ENCODE data around the gene ZNF512B. TPM values are rescaled to one million over a fixed set of nuclear protein-coding genes. Genes with fewer than 3 reads are reported as not detected.

ZNF512B gene
- total and polyA plus RNA-seq, 2 experiments from 2014 or later = 1.5 to 16.4 TPM

DNA sequence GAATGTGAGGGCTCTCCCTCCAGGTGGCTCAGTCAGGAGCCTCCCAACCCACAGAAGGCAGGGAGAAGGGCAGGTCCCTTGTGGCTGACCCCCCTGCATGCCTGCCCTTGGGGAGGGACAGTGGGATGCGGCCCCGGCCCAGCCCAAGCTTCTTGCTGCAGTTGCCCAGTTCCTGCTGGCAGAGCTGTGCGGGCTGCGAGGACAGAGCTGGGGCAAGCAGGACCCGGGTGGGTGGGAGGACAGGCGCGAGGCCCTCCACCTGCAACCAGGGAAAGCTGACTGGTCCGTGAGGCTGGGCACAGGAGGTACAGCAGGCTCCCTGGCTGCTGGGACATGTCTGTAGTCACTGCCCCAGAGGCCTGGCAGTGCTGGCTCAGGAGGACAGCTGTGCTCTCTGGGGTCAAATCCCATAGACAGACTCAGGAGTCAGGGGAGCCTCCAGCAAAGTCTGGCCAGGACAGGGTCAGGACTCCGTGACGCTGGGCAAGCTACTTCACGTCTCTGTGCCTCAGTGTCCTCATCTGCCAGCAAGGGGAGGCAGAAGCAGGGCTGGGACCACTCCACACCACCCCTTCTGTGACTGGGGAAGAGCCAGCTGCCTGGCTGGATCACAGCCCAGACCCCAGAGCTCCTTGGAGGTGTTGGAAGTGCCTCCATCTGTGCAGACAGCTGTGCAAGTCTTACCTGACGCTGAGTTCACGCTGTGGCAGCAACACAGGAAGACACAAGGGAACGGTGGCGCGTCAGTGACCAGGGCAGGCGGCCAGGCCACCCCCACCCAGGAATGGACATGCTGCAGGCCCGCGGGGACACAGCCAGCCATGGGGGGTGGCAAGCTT lies 26.5 kb downstream of the ZNF512B start:
- H2AFZ ChIP-seq = no peak overlapping the region
- no peaks in the 10 kb centered on the region for H3K9me2 ChIP-seq (ENCODE audit: insufficient read depth)
- WGBS, 2 experiments (ENCODE audit: low coverage in 1 of 2, low lambda C conversion rate in 2 of 2, missing lambda C conversion rate in 2 of 2) = 91 to 92% methylated on average over 18 to 19 of the region's 19 CpGs
- H3K79me2 ChIP-seq (ENCODE audit: insufficient read depth) = peaks cover 47% of the 10 kb centered on the region
- H3K36me3 ChIP-seq (ENCODE audit: low read depth) = peaks cover 6% of the 10 kb centered on the region; the same call in 1 of the 2 replicates
- TF ChIP-seq EZH2phosphoT487 (IDR thresholded peaks at IDR 0.05; ENCODE audit: insufficient read depth, low read depth) (no peak), EZH2 (IDR thresholded peaks at IDR 0.05; ENCODE audit: insufficient read depth, poor library complexity, severe bottlenecking) (no peak)
- no peak overlapping the region for H3K4me3 ChIP-seq
- H3F3A ChIP-seq (ENCODE audit: insufficient read depth) = peaks cover 4% of the 10 kb centered on the region; the same call in 1 of the 2 replicates
- H3K27me3 ChIP-seq (replicated peaks; ENCODE audit: insufficient read depth) = no peaks in the 10 kb centered on the region
- H4K20me1 ChIP-seq (ENCODE audit: insufficient read depth) = no peaks in the 10 kb centered on the region
- H3K4me1 ChIP-seq (ENCODE audit: insufficient read depth) = no peaks in the 10 kb centered on the region
- no peaks in the 10 kb centered on the region for H3K9me3 ChIP-seq (ENCODE audit: low read depth)
- no peak for DNase-seq
- in situ Hi-C loops (cut with MboI) = no loop called here
- no peak overlapping the region for H3K27ac ChIP-seq
- no peak overlapping the region for H3K9ac ChIP-seq
- H3K4me2 ChIP-seq (ENCODE audit: unreplicated experiment) = no peak overlapping the region

- in situ Hi-C loops (cut with MboI) = no loop called here
- Histone ChIP-seq H3F3A (ENCODE audit: insufficient read depth) (peaks cover 12% of the 10 kb centered on the region; the same call in 1 of the 2 replicates), H2AFZ (no peak overlapping the region), H3K4me2 (ENCODE audit: unreplicated experiment) (no peak overlapping the region), H3K4me1 (ENCODE audit: insufficient read depth) (no peaks in the 10 kb centered on the region), H3K79me2 (ENCODE audit: insufficient read depth) (peaks cover 47% of the 10 kb centered on the region), H3K27ac (no peak overlapping the region), H3K9me2 (ENCODE audit: insufficient read depth) (no peaks in the 10 kb centered on the region), H4K20me1 (ENCODE audit: insufficient read depth) (no peaks in the 10 kb centered on the region), H3K36me3 (ENCODE audit: low read depth) (peaks cover 6% of the 10 kb centered on the region; the same call in 1 of the 2 replicates), H3K4me3 (no peak overlapping the region), H3K9me3 (ENCODE audit: low read depth) (no peaks in the 10 kb centered on the region), H3K9ac (no peak overlapping the region), H3K27me3 (replicated peaks; ENCODE audit: insufficient read depth) (no peaks in the 10 kb centered on the region)
- 84 to 94% methylated on average over 20 to 30 of the region's 30 CpGs for WGBS, 2 experiments (ENCODE audit: low coverage in 1 of 2, low lambda C conversion rate in 2 of 2, missing lambda C conversion rate in 2 of 2)
- no peak for TF ChIP-seq EZH2 (IDR thresholded peaks at IDR 0.05; ENCODE audit: insufficient read depth, poor library complexity, severe bottlenecking)
- no peak for TF ChIP-seq EZH2phosphoT487 (IDR thresholded peaks at IDR 0.05; ENCODE audit: insufficient read depth, low read depth)
- peak; percentile 58 for DNase-seq
Measured at GRCh38 chr20:63942250-63942951, 27.3 kb downstream of the ZNF512B start.

DNA sequence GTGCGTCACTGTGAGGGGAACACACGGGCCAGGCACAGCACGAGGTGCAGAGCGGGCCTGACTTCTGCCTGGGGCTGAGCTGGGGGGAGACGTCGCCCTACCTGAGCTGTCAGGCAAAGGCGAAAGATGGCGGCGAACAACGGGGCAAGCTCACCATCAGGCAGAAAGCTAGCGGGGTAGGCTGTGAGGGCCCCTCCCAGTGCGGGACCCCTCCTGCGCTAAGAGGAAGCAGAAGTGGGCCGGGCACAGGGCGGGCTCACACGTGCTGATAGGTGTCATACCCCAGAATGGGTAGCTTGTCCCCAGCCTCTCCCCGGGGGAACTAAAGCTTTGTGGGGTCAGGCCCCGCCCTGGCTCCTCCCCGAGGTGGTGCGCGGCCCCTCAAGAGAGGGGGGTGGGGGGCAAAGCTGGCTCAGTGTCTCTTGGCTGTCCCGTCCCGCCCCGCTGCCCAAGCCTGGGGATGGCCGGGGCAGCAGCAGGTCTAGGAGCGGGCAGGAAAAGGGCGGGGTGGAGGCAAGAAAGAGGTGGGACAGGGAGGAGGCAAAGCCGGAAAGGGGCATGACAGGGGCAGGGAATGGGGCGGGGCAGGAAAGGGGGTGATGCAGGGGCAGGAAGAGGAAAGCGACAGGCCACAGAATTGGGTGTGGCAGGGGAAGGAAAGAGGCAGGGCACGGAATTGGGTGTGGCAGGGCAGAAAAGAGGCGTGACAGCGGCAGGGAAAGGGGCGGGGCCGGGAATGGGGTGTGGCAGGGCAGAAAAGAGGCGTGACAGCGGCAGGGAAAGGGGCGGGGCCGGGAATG lies 28.2 kb downstream of the ZNF512B start:
- no peak overlapping the region for H3K4me2 ChIP-seq (ENCODE audit: unreplicated experiment)
- no peak overlapping the region for H3K9ac ChIP-seq
- peaks cover 14% of the 10 kb centered on the region; the same call in 1 of the 2 replicates for H3F3A ChIP-seq (ENCODE audit: insufficient read depth)
- 0 out of 2 replicates have a peak overlapping the region, but pooled peaks have one; percentile 12 for H3K27ac ChIP-seq
- H3K79me2 ChIP-seq (ENCODE audit: insufficient read depth) = peaks cover 44% of the 10 kb centered on the region
- no peak overlapping the region for H3K4me3 ChIP-seq
- WGBS, 2 experiments (ENCODE audit: low coverage in 1 of 2, low lambda C conversion rate in 2 of 2, missing lambda C conversion rate in 2 of 2) = 73 to 93% methylated on average over 20 to 39 of the region's 39 CpGs
- H3K9me3 ChIP-seq (ENCODE audit: low read depth) = no peaks in the 10 kb centered on the region
- no peaks in the 10 kb centered on the region for H3K9me2 ChIP-seq (ENCODE audit: insufficient read depth)
- DNase-seq = peak; percentile 31
- peaks cover 6% of the 10 kb centered on the region; the same call in 1 of the 2 replicates for H3K36me3 ChIP-seq (ENCODE audit: low read depth)
- in situ Hi-C loops (cut with MboI) = no loop called here
- no peaks in the 10 kb centered on the region for H3K27me3 ChIP-seq (replicated peaks; ENCODE audit: insufficient read depth)
- no peaks in the 10 kb centered on the region for H4K20me1 ChIP-seq (ENCODE audit: insufficient read depth)
- no peak overlapping the region for H2AFZ ChIP-seq
- no peak for TF ChIP-seq EZH2 (IDR thresholded peaks at IDR 0.05; ENCODE audit: insufficient read depth, poor library complexity, severe bottlenecking)
- TF ChIP-seq EZH2phosphoT487 (IDR thresholded peaks at IDR 0.05; ENCODE audit: insufficient read depth, low read depth) = no peak
- H3K4me1 ChIP-seq (ENCODE audit: insufficient read depth) = no peaks in the 10 kb centered on the region
